Activated CD4-positive, CD25-positive, alpha-beta regulatory T cell treated with anti-CD3 and anti-CD28 coated beads, Interleukin-2, amount 50 U/mL, for 16 hours (primary cell): ENCODE measurements around the gene RBMX.

Experiments used
- DNase-seq: peaks from one replicate; pipeline ENCODE4 v3.0.0-alpha.2; 2020; ENCODE audit warnings: low read depth, low spot score

The RBMX gene

DNA sequence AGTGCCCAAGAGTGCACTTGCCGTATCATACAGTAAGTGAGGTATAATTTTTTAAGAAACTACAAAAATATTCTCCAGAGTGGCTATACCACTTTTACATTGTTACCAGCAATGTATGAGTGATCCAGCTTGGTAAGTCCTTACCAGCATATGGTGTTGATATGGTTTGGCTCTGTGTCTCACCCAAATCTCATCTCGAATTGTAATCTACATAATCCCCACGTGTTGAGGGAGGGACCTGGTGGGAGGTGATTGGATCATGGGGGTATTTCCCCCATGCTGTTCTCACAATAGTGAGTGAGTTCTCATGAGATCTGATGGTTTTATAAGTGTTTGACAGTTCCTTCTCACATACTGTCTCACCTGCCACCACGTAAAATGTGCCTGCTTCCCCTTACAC is 44.8 kb downstream of the RBMX start:
- no peak for DNase-seq

DNA sequence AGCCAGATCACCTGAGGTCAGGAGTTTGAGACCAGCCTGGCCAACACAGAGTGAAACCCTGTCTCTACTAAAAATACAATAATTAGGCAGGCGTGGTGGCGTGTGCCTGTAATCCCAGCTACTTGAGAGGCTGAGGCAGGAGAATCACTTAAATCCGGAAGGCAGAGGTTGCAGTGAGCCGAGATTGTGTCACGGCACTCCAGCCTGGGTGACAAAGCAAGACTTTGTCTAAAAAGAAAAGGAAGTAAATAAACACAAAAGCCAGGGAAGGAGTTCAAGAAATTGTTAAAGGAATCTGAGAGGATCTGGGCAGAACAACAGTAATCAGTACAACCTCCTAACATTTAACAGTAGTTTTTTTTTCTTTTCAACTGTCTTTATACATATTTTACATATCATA is 51.1 kb downstream of the RBMX start:
- DNase-seq, result no peak

GRCh38 chrX:136828830-136829229 is 51.7 kb downstream of the RBMX start:
- no peak for DNase-seq

- DNase-seq, result no peak
Observed at GRCh38 chrX:136827026-136827425, 53.5 kb downstream of the RBMX start.

DNA sequence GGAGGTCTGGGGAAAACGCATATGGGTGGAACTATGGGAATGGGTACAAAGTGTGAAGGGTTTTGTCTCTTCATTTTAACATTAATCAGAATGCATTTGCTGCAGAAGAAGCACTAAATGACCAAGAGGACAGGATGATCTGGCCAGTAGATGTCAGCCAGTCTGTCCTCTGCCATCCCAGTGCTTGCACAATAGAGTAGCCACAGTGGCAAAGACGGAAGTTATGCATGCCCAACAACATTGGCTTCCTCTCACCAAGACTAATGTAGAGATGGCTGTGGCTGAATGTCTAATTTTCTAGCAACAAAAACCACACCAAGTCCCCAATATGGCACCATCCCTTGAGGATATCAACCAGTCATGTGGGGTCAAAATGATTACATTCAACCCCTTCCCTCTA is 54.8 kb downstream of the RBMX start:
- DNase-seq, result no peak
